Hepatocyte (in vitro differentiated cells): Measurements from ENCODE around the gene AQP1. TPM values are rescaled to one million over a fixed set of nuclear protein-coding genes. Genes with fewer than 3 reads are reported as not detected.

Source experiments
- DNase-seq: peaks from one replicate; pipeline ENCODE4 v3.0.0-alpha.2; 2016; ENCODE audit warnings: low spot score
- H2AFZ ChIP-seq: fragments of 200-600 bp; sonication (generic); 2 replicates; pipeline ENCODE4 v1.6.0; 2016; ENCODE audit warnings: antibody characterized with exemption, mild to moderate bottlenecking
- H3K27ac ChIP-seq: fragments of 200-600 bp; sonication (generic); 2 replicates; pipeline ENCODE4 v1.5.1; 2016; ENCODE audit warnings: mild to moderate bottlenecking
- H3K27me3 ChIP-seq: fragments of 200-600 bp; sonication (generic); 2 replicates; pipeline ENCODE4 v1.6.1; 2016
- H3K36me3 ChIP-seq: fragments of 200-600 bp; sonication (generic); replicated peaks from 2 replicates; pipeline ENCODE4 v1.5.1; 2016; ENCODE audit warnings: low read depth; ENCODE audit not compliant: insufficient read depth
- H3K4me1 ChIP-seq: fragments of 200-600 bp; sonication (generic); 2 replicates; pipeline ENCODE4 v1.5.1; 2016; ENCODE audit warnings: mild to moderate bottlenecking, moderate library complexity; ENCODE audit not compliant: insufficient read depth
- H3K4me2 ChIP-seq: fragments of 200-600 bp; sonication (generic); 2 replicates; pipeline ENCODE4 v1.6.0; 2016
- H3K4me3 ChIP-seq: fragments of 200-600 bp; sonication (generic); 2 replicates; pipeline ENCODE4 v1.5.1; 2016; ENCODE audit warnings: mild to moderate bottlenecking
- H3K79me2 ChIP-seq: fragments of 200-600 bp; sonication (generic); 2 replicates; pipeline ENCODE4 v1.6.0; 2017; ENCODE audit warnings: mild to moderate bottlenecking
- H3K9me2 ChIP-seq: fragments of 200-600 bp; sonication (generic); replicated peaks from 2 replicates; pipeline ENCODE4 v1.6.0; 2017; ENCODE audit warnings: mild to moderate bottlenecking; ENCODE audit not compliant: insufficient read depth
- H3K9me3 ChIP-seq: fragments of 200-600 bp; sonication (generic); 2 replicates; pipeline ENCODE4 v1.5.1; 2016; ENCODE audit warnings: low read depth, mild to moderate bottlenecking
- H4K20me1 ChIP-seq: fragments of 200-600 bp; sonication (generic); 2 replicates; pipeline ENCODE4 v1.6.0; 2016; ENCODE audit warnings: mild to moderate bottlenecking; ENCODE audit not compliant: insufficient read depth, poor library complexity, severe bottlenecking
- EZH2 ChIP-seq: fragments of 200-600 bp; sonication (generic); IDR thresholded peaks from 2 replicates; pipeline ENCODE4 v1.6.1; 2016; ENCODE audit warnings: antibody characterized with exemption, mild to moderate bottlenecking, borderline replicate concordance
- EZH2phosphoT487 ChIP-seq: fragments of 200-600 bp; sonication (generic); IDR thresholded peaks from one replicate; pipeline ENCODE4 v1.6.1; 2018; ENCODE audit warnings: antibody characterized with exemption, mild to moderate bottlenecking, low read depth, moderate library complexity; ENCODE audit not compliant: unreplicated experiment, severe bottlenecking
- WGBS: methylation state at CpG from one replicate; pipeline ENCODE4 v1.1.6; 2016; ENCODE audit warnings: low lambda C conversion rate; ENCODE audit errors: missing lambda C conversion rate; 5-methylcytosine and 5-hydroxymethylcytosine counted together
- polyA plus RNA-seq: library from polyadenylated mRNA; unstranded; fragments of >200 nt; fragmentation: Nextera tagmentation; extraction: Ambion mirVana; gene quantifications from 2 replicates; pipeline ENCODE4 v1.2.1, GENCODE V29; 2016
- total RNA-seq: library from RNA; depleted of rRNA; stranded (reverse); fragments of >200 nt; gene quantifications from 2 replicates; pipeline ENCODE4 v1.2.3, GENCODE V29; 2014
- TF ChIP-seq, protein P1 (sequence below): fragments of 200-600 bp; sonication (generic); IDR thresholded peaks from 2 replicates; pipeline ENCODE4 v1.5.1; 2016; ENCODE audit warnings: antibody characterized with exemption, mild to moderate bottlenecking; ENCODE audit not compliant: poor library complexity

Gene AQP1
- total and polyA plus RNA-seq, 2 experiments from 2014 or later = 124 to 183 TPM

DNA sequence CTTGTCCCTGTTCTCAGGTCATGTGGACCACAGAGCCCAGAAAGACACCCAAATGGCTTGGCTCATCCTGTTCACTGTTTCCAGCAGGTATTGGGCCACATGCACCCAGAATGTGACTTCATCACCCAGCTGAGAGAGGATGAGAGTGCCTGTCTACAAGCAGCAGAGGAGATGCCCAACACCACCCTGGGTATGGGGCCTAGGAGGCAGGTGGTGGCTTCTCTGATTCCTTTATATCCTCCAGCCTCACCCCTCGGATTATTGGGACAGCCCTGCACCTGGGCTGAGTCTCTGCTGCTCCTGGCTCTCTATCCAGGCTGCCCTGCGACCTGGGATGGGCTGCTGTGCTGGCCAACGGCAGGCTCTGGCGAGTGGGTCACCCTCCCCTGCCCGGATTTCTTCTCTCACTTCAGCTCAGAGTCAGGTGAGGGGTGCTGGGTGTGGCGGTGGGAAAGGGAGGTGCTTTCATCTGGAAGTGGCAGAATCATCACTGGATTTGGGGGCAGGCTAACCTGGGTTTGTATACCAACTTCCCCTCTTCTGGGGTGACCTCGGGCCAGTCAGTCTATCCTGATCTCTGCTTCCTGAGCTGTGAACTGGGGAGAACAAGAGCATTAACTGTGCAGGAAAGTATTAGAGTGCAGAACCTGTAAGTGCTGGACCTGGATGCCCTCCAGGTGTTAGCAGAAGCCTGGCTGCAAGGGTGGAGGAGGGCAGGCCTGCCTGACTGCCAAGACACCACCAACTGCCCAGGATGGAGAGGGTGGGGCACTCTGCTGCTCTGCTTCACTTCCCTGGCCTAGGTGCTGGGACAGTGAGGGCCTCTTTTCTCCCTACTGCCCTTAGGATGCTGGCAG lies 57.3 kb downstream of the AQP1 start:
- DNase-seq = no peak
- 82% methylated on average over 7 of the region's 7 CpGs for WGBS

DNA sequence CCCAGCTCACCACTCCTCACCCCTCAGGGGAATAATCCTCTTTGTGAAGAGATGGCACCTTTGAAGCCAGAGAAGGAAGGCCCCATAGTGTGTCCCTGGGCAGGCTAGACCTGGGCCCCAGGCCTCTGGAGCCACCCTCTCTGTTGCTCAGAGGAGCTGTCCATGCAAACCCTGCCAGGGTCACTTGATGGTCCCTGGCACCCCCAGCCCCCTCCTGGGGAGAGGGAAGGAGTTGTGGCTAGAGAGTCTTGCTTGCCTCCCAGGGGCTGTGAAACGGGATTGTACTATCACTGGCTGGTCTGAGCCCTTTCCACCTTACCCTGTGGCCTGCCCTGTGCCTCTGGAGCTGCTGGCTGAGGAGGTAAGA lies 57.9 kb downstream of the AQP1 start:
- H3K4me1 ChIP-seq = no peaks in the 10 kb centered on the region
- no peaks in the 10 kb centered on the region for H4K20me1 ChIP-seq
- 100% methylated on average over 1 of the region's 1 CpG for WGBS
- H3K4me3 ChIP-seq = no peak overlapping the region
- H3K79me2 ChIP-seq = no peaks in the 10 kb centered on the region
- TF ChIP-seq EZH2 = no peak
- no peak for TF ChIP-seq EZH2phosphoT487
- TF ChIP-seq, protein P1, sequence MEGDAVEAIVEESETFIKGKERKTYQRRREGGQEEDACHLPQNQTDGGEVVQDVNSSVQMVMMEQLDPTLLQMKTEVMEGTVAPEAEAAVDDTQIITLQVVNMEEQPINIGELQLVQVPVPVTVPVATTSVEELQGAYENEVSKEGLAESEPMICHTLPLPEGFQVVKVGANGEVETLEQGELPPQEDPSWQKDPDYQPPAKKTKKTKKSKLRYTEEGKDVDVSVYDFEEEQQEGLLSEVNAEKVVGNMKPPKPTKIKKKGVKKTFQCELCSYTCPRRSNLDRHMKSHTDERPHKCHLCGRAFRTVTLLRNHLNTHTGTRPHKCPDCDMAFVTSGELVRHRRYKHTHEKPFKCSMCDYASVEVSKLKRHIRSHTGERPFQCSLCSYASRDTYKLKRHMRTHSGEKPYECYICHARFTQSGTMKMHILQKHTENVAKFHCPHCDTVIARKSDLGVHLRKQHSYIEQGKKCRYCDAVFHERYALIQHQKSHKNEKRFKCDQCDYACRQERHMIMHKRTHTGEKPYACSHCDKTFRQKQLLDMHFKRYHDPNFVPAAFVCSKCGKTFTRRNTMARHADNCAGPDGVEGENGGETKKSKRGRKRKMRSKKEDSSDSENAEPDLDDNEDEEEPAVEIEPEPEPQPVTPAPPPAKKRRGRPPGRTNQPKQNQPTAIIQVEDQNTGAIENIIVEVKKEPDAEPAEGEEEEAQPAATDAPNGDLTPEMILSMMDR = no peak
- H2AFZ ChIP-seq = no peak overlapping the region
- no peaks in the 10 kb centered on the region for H3K36me3 ChIP-seq
- H3K4me2 ChIP-seq = no peak overlapping the region
- no peak for DNase-seq
- H3K27me3 ChIP-seq = peaks cover 4% of the 10 kb centered on the region
- H3K9me3 ChIP-seq = no peaks in the 10 kb centered on the region
- H3K9me2 ChIP-seq = no peaks in the 10 kb centered on the region
- H3K27ac ChIP-seq = no peak overlapping the region

More for the DNA sequence above, 57.3 kb downstream of the AQP1 start:
- no peak overlapping the region for H3K4me2 ChIP-seq
- no peak overlapping the region for H2AFZ ChIP-seq
- H3K9me2 ChIP-seq = no peaks in the 10 kb centered on the region
- no peaks in the 10 kb centered on the region for H3K9me3 ChIP-seq
- peaks cover 4% of the 10 kb centered on the region for H3K27me3 ChIP-seq
- H4K20me1 ChIP-seq = no peaks in the 10 kb centered on the region
- TF ChIP-seq EZH2phosphoT487 (no peak), EZH2 (no peak)
- TF ChIP-seq, protein P1 = no peak
- H3K79me2 ChIP-seq = no peaks in the 10 kb centered on the region
- H3K4me1 ChIP-seq = no peaks in the 10 kb centered on the region
- no peak overlapping the region for H3K4me3 ChIP-seq
- no peaks in the 10 kb centered on the region for H3K36me3 ChIP-seq
- no peak overlapping the region for H3K27ac ChIP-seq

DNA sequence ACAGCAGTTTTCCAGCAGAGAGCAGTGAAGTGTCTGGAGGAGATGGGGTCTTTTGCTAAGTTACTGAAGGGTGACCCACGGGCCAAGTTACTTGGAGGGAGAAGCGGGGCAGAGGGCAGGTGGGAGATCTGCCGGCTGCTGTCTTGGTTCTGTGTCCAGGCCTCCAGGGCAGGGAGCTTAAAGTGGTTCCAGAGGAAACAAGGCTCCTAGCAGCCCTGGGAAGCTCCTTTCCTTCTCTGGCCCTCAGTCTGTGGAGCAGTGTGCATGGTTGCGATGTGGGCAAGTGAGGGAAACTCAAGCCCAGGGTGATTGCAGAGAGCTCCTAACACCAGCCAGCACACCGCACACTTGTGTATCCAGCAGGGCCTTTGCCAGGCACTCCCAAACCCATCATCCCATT lies 58.4 kb downstream of the AQP1 start:
- 89% methylated on average over 5 of the region's 5 CpGs for WGBS

More for the DNA sequence above, 58.4 kb downstream of the AQP1 start:
- Histone ChIP-seq H3K27me3 (peaks cover 4% of the 10 kb centered on the region), H3K4me1 (no peaks in the 10 kb centered on the region), H3K27ac (no peak overlapping the region), H4K20me1 (no peaks in the 10 kb centered on the region), H3K9me2 (no peaks in the 10 kb centered on the region), H3K79me2 (no peaks in the 10 kb centered on the region), H3K4me3 (no peak overlapping the region), H3K36me3 (no peaks in the 10 kb centered on the region), H3K9me3 (no peaks in the 10 kb centered on the region), H2AFZ (no peak overlapping the region), H3K4me2 (no peak overlapping the region)
- no peak for DNase-seq
- TF ChIP-seq, protein P1 = no peak
- TF ChIP-seq EZH2phosphoT487 = no peak
- no peak for TF ChIP-seq EZH2
